NCI-H226 (cell line): ENCODE results near the gene RPL36A.

ENCODE experiments used
- DNase-seq: peaks from one replicate; pipeline ENCODE4 v3.0.0-alpha.2; 2015

RPL36A gene

DNA sequence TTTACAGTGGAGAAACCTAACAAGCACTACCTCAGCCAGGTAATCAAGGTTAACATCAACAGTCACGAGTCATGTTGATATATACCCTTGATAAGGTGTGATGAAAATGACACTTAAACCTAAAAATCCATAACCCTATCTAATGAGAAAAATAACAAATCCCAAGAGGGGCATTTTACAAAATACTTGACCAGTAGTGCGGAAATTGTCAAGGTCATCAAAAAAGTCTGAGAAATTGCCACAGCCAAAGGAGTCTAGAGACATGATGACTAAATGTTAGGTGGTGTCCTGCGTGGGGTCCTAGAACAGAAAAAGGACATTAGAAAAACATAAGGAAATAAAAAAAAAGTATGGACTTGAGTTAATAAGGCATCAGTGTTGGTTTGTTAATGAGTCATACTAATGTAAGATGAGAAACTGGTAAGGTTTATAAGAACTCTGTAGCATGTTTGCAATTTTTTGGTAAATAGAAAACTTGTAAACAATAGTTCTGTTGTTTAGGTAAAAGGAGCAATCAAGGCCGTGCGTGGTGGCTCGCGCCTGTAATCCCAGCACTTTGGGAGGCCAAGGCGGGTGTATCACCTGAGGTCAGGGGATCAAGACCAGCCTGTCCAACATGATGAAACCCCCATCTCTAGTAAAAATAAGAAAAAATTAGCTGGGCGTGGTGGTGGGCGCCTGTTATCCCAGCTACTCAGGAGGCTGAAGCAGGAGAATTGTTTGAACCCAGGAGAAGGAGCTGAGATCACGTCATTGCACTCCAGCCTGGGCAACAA is 2.9 kb downstream of the RPL36A start:
- no peak for DNase-seq

DNA sequence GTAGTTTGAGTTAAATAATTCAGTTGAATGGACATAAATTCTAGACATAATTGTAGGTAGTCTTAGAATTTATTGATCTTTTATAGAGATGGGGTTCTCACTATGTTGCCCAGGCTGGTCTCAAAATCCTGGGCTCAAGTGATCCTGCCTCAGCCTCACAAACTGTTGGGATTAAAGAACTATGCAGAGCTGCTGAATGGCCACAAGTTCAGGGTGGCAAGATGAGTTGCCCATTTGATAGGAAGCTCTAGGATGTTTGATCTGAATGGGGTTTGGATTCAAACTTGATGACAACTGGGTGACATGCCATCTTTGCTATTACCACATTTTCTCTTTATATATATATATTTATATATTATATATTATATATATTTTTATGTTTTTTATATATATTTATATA is 3.6 kb downstream of the RPL36A start:
- no peak for DNase-seq

DNA sequence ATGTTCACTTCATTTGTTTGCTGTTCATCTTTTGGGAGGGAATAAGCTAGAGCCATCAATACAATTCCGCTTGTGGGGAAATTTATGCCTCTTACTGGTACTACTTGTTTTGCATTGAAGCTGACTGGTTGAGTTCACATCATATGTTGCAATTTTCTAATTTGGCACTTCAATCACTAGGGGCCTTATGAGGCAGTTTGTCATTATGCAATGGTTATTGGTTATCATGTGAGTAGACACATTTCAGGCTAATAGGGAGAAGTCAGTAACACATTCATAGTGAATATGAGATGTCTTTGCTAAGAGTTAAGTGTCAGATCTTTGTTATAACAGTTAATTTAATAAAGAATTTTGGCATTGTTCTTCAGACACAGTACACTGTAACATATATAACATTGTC is 5.0 kb downstream of the RPL36A start:
- no peak for DNase-seq

DNA sequence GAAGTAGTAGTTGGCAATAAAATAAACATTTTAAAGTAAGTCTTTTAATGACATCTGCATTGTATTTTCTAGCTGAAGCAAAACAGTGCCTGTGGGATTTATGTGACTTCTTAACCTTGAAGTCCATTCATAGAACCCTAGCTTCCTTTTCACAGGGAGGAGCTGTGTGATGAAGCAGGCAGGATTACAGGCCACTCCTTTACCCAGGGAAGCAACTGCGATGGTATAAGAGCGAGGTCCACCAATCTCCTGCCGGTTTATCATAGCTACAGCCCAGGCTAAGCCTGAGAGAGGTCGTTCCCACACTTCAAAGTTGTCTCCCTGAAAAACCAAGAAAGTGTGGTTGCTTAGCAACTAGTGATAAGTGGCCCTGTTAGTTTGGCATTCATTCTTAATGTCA is 7.0 kb downstream of the RPL36A start:
- DNase-seq: peak; percentile 4

DNA sequence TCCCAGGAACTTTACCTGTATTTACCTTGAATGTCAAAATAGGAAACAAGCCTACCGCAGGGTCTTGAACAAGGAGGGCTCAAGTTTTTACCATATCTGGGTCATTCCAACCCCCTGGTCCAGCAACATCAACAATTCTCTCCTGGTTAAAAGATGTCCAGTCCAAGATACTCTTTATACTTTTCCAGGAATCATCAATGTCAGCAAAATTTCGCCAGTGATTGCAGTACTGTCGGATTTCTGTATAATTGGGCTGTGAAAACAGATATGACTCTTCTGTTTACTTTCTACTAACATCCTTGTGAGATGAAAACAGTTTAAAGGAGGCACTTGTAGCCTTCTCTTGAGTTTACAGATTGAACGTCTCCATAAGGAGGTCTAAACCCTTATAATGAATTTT is 7.9 kb downstream of the RPL36A start:
- no peak for DNase-seq

DNA sequence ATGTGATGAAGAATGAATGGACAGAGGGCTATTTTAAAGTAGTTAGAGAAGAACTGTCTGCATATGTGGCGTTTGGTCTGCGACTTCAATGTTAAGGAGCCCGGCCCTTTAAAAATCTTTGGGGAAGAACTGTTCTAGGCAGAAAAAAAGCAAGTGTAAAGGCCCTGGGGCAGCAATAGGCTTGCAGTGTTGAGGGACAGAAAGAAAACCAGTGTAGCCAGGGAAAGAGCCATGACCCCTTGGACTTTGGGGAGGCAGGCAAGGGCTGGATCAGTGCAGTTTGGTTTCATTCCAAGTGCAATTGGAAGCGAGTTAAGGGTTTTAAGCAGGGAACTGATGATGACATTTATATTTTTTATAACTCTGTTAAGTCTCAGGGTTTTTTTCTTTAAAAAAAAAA is 9.0 kb downstream of the RPL36A start:
- DNase-seq: no peak

DNA sequence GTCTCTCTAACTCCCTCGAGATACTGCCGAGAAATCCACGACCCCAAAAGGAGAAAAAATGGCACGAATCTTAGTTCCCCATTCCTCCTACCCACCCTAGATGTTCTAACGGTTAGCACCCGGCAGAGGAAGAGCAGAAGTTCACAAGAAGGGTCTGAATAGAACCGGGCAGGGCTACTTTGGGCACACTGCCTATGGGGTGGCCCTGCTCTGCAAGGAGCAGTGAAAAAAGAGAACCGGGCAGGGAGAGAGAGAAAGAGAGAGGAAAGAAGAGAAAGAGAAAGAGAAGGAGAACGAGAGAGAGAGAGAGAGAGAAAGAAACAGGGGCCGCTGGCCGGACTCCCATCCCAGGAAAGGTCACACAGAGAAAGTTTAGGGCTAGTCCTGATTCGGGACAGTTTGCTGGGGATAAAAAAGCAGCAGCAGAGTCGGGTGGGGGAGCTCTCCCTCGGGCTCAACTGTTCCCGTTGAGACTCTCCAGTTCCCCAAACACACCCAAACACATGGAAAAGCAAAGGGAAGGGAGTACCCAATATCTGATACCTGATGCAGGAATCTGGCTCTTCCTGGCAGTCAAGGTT is 16.4 kb downstream of the RPL36A start:
- no peak for DNase-seq

DNA sequence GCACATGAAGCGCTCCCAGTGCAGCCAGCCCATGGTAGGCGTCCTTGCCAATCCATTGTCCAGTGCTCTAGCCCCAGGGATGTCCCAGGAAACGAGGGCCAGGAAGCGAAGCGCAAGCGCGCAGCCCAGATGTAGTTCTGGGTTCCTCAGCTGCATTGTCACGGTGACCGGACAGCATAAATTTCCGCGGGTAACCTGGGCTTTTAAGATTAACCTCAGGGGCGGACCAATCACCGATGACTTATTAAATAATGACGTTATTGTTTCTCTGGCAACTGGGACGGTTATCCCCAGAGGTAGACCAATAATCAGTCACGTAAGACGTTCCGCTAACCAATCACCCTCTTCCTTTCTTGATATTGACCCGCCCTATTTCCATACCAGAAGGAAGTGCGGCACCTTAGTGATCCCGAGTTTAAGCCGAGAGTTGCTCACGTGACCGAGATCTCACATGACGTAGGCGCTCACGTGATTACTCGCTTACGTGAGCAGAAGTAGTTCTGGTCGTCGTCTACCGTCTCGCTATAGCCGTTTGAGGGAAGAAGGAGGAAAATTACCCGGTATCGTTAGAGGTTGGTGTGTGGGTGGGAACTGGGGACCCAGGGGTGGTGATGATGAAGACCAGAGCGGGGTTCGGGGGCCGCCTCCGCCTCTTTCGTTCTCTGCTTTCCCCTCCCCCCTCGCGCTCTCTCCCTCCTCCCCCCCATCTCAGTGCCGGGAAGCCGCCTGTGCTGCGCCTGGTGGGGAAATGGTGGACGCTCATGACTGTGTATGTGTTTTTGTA is 17.1 kb downstream of the RPL36A start, which contains the start of the genes GLA and HNRNPH2:
Gene GLA (minus strand): TSS at position 178 of the 784 bp plus-strand sequence. CDS start 22 bp downstream, at position 156.
Gene HNRNPH2 (plus strand): TSS at position 475 of the 784 bp plus-strand sequence. CDS start 3,767 bp downstream, outside the sequence.
- peak; percentile 93 for DNase-seq

DNA sequence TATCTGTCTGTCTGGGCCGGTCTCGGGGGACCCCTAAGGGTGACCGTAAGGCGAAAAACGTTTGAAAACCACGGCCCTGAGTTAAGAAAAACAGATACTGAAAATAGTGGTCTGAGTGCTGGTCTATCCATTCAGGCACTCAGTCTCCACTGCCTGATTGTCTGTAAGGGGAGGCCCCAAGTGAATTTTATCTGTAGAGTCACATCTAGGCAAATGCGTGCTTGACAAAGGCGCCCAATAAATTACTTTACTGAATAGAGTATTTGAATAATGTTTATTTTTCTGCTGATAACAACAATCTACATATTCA is 17.7 kb downstream of the RPL36A start:
- no peak for DNase-seq

DNA sequence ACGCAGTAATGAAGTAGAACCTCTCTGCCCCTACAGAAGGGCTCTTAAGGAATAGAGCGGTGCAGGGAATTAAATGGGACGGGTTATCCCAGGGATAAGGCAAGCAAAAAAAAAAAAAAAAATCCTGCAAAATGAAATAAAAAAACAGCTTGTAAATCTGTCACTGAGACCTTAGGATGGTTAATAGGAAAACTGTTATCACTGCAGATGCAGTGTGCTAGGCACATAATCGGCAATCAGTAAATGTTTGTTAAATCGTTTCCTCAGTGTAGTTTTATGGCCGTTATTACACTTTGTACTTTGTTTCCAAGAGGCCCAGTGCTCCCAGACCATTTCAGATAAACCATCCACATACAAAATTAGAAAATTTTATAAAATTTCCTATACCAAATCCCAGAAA is 18.2 kb downstream of the RPL36A start:
- DNase-seq: no peak

DNA sequence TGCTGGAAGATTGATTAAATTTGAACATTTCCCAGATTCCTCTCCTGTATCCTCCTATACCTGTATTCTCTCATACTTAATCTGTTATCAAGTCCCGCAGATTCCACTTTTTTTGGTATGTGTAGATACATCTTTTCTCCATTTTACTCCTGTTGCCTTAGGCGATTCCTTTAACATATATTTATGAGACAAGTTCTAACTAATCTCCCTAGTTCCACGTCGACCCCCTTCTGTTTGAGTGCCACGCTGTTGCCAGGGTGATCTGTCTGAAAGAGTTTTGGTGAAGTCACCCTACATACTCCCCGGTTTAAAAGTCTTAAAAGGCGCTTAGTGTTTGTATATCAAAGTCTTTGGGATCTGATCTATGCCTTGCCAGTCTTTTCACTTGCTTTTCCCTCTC is 19.6 kb downstream of the RPL36A start:
- DNase-seq: no peak

DNA sequence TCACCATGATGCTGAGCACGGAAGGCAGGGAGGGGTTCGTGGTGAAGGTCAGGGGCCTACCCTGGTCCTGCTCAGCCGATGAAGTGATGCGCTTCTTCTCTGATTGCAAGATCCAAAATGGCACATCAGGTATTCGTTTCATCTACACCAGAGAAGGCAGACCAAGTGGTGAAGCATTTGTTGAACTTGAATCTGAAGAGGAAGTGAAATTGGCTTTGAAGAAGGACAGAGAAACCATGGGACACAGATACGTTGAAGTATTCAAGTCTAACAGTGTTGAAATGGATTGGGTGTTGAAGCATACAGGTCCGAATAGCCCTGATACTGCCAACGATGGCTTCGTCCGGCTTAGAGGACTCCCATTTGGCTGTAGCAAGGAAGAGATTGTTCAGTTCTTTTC is 21.2 kb downstream of the RPL36A start:
- no peak for DNase-seq

DNA sequence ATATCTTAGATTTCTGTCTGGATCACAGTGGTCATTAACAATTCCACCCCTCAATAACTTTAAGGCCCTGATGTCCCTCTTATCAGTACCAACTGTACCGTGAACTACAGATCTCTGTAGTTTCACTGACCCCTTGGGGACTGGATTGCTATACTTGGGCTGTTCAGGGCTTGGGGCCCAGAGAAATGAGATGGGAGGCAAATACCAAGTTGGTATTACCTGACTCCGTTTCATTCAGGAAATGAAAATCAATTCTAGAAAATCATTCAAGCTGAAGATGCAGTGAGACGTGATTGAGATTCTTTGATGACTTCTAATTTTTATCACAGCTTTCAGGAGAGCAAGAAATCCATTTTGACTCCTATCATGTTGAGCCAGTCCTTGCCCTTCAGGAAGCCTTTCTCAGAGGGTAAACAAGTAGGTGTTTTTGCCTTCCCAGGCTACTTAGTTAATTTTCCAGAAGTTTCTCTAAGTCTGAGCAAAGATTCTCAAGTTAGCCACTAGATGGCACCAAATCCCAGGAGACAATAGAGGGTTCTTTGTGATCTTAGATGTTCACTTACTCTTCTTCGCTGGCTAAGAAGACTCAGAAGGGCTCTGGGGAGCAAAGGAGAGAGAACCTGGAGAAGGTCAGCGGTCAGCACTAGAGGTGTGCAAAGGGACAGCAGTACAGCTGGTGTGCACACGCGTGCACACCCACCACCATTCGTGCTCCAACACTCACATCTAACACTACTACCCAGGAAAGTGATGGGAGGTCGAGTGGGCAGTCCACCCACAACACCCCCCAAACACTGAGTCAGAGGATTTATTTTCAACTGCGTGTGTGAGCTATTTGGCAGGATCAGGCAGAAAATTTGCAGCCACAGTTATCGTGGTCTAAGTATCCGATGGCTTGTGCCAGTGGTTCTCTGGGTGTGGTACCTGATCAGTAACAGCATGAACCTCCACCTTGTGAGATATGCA is 24.7 kb downstream of the RPL36A start:
- DNase-seq: no peak

DNA sequence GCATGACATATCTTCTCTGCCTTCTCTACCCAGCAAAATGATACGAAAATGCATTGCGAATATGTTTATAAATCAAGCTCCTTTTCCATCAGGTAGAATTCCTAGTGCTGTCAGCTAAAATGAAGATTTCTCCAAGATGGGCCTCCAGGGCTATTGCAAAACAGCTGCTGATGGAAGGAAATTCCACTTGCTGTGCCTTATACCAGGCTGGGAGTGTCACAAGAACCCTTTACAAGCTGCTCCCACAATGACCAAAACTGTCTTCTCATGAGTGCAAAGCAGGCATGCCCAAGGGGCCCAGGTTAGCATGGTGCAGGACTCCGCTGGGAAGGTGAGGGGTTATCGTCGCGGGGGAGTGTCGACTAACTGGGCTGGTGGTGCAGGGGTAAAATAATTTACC is 25.9 kb downstream of the RPL36A start:
- no peak for DNase-seq

DNA sequence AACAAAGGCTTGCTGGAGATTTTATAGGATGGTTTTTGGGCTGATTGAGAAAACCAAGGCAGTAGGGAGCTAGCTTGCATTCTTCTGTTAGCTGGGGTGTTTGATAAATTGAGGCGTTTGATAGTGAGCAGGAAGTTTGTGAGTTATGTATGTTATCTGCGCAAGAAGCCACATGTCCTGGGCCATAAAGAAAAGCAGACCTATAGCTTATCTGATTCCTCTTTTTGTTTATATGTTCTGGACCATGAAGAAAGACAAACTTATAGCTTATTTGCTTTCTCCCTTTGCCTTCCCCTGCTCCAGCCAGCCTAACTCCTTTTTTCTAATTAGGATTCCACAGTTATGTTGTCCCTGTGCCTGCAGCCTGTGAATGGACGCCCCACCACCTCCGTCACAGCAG is 26.4 kb downstream of the RPL36A start:
- DNase-seq: no peak

DNA sequence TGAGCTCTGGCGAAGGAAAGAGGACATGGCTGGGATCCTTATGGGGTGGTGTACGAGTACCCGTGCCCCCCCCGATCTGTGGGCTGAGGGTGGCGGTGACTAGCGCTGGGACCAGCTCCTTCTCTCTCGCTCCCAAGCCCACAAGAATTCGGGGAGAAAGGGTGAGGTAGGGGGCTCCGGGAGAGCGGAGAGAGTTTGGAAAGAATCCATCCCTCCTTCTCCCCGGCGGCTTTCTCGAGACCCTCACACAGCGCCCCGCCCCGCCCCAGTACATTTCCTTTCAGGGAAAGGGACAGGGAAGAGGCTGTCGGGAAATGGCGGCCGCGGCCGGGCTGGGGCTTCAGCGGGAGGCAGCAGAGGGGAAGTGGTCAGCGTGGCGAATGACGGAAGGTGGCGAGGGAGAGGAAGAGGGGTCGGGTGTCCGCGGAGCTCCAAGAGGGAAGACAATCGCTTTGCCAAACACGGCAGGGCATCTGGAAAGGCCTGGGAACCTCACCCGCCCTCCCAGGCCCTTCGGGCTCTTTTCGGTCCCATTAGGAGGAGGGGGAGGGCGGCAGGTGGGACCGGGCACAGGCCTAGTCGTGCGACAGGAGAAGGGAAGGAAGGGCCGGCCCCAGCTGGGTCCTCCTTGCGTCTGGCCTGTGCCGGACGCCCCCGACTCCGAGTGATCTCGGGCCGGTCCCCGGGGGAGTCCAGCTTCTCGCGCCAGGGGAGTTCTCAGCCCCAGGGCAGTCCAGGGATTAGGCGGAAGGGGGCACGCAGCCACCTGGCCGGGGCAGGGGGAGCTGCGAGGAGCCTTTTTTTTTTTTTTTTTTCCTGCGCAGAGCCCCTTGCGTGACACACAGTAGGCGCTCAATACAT is 27.4 kb downstream of the RPL36A start:
- no peak for DNase-seq

DNA sequence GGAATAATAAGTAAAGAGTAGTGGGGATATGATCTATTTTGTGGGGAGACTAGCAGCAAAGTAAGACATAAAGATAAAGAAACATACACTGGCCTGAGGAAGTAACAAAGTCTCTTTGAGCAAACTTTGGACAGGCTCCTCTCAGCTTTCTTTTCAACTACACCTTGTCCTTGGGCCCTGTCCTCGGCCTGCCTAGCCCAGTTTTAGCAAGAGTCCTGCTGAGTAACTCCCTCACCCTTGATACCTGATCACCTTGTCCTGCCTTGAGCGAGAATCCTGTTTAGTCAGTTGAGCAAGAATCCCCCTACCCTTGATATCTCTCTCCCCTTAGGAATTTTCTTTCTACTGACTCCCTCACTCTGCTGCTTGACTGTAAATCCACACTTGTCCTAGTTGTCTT is 28.7 kb downstream of the RPL36A start:
- no peak for DNase-seq

DNA sequence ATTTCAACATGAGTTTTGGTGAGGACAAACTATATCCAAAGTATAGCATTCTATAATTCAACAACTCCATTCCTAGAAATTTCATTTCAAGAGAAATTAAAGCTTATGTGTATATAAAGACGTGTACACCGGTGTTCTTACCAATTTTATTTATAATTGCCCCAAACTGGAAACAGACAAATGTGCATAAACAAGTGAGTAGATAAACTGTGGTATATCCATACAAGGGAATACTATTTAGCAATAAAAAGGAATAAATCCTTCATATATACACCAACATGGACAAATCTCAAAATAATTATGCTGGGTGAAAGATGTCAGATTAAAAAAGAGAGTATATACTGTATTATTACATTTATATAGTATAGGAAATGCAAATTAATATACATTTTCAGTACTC is 37.1 kb downstream of the RPL36A start:
- DNase-seq: no peak

DNA sequence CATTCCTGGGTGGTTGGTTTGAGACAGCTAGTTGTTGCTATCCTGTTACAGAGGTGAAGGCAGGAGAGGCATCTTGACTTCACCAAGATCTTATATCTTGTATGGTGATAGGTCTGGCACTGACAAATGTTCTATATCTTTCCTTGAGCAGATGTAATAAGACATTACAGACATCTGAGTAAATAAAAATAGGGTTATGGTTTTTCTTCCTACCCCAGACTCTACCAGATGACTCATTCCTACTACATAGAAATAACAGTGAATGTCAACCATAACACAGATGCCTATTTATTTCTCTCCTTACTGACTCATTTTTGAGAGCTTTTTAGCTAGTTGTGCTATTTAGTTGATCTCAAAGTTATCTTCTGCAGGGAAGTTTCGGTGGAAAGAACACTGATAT is 39.1 kb downstream of the RPL36A start:
- no peak for DNase-seq

DNA sequence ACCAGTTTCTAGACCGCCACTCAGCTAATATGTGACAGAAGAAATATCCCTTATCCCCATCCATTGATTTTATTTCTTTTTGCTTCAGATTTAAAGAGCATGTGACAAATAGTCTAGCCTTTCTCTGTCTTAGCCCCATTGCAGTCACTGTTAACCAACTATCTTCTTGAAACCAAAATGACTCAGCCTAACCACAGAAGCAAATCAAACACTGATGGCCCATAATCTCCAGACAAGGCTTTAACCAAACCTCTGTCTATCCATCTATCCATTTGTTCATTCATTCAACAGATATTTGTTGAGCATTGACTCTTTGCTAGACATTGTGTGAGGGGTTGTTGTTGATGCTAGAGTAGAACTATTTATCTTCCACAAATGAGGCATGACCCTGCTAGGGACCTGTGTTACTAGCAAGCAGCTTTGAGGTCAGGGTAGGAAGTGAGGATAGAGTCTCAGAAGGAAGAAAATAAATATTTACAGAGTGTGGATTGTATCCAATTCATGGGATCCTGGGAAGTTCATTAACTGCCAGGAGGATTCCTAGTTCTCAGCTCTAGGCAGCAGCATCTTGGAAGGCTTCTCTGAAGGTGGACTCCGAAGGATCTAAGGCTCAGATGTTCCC is 39.8 kb downstream of the RPL36A start:
- DNase-seq: no peak

DNA sequence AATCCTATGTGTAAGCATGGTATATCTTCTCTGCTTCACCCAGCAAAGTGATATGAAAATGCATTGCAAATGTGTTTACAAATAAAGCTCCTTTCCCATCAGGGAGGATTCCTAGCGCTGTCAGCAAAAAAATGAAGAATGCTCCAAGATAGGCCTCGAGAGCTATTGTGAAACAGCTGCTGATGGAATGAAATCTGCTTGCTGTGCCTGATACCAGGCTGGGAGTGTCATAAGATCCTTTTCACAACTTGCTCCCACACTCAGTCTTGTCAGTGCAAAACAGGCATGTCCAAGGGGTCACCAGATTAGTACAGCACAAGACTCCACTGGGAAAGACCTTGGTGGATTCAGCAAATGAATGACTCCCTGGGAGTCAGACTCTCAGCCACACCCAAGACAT is 51.3 kb downstream of the RPL36A start:
- peak; percentile 10 for DNase-seq
